ENCODE data around the gene SYNJ2. TPM values are rescaled to one million over a fixed set of nuclear protein-coding genes. Genes with fewer than 3 reads are reported as not detected.
"Not testable (repeated sequence)": the region's sequence is repeated elsewhere in the genome, so short reads cannot be mapped to it uniquely, and the experiment has no call there.

The SYNJ2 gene
- polyA plus RNA-seq: 13.7 TPM

DNA sequence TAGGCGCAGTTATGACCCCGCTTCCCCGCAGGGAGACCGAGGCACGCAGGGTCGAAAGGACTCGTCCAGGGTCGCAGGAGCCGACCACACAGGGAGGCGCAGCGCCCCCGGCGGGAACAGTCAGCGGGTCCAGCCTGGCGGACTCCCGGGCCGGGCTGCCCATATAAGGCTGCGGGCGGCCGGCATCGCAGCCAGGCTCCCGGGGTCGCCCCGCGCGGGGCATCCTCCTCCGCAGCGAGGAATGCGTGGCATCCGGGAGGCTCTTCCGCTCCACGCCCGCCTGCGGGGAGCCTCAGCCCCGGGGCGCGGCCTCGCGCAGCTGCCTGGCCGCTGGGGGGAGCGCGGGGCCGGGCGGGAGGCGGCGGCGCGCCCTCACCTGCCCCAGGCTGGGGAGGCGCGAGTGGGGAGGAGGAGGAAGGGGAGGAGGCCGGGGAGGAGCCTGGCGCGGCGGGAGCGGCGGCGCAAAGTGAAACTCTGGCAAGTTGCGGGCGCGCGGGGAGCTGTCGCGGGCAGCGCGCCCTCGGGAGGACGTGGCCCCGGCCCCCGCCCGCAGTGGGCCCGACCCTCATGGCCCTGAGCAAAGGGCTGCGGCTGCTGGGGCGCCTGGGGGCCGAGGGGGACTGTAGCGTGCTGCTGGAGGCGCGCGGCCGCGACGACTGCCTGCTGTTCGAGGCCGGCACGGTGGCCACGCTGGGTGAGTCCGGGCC, at the start of gene SYNJ2:
TSS of gene SYNJ2 (plus strand) at position 469 of the 707 bp plus-strand sequence. CDS start at position 568, 99 bp downstream.
- Mint-ChIP-seq H3K36me3 (no peaks in the 10 kb centered on the region), H3K27ac (peak within 1 kb of the TSS; percentile 57 to 88 (median 86)), H3K4me1 (peaks cover 16 to 24% (median 22%) of the 10 kb centered on the region in 3 donors), H3K9me3 (no peaks in the 10 kb centered on the region), H3K27me3 (no peaks in the 10 kb centered on the region), H3K4me3 (peak within 1 kb of the TSS; percentile 89 to 98 (median 91))

GRCh38 chr6:157935786-157936185, 45.9 kb upstream of the SYNJ2 start:
- Mint-ChIP-seq H3K27me3 (no peaks in the 10 kb centered on the region), H3K9me3 (no peaks in the 10 kb centered on the region), H3K36me3 (peaks cover 10% of the 10 kb centered on the region), H3K4me3 (no peak overlapping the region), H3K4me1 (no peaks in the 10 kb centered on the region), H3K27ac (no peak overlapping the region)

- Mint-ChIP-seq H3K36me3 (peaks cover 9% of the 10 kb centered on the region), H3K9me3 (no peaks in the 10 kb centered on the region), H3K27ac (no peak overlapping the region), H3K4me3 (no peak overlapping the region), H3K4me1 (no peaks in the 10 kb centered on the region), H3K27me3 (no peaks in the 10 kb centered on the region)
These were observed 44.3 kb upstream of the SYNJ2 start for GRCh38 chr6:157937318-157937717.

DNA sequence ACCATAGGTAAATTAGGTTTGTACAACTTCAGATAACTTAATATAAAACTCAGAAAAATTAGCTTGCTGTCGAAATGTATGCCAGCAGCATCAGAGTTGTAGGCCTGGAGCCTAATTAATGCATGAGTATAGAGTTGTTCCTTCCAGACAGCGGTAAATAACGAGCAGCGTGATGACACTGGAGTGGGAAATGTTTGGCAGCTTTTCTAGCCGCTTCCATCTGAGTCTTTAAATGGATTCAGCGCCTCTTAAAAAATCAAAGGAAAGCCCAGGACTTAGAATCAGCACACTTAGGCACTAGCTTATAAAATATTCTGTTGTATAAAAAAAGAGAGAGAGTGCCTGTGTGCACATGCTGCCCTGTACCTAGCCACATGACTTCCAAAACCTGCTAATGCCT, 43.7 kb upstream of the SYNJ2 start:
- no peak overlapping the region for H3K4me3 Mint-ChIP-seq
- H3K27ac Mint-ChIP-seq: no peak overlapping the region
- H3K27me3 Mint-ChIP-seq: no peaks in the 10 kb centered on the region
- H3K9me3 Mint-ChIP-seq: no peaks in the 10 kb centered on the region
- H3K4me1 Mint-ChIP-seq: no peaks in the 10 kb centered on the region
- peaks cover 8% of the 10 kb centered on the region for H3K36me3 Mint-ChIP-seq

DNA sequence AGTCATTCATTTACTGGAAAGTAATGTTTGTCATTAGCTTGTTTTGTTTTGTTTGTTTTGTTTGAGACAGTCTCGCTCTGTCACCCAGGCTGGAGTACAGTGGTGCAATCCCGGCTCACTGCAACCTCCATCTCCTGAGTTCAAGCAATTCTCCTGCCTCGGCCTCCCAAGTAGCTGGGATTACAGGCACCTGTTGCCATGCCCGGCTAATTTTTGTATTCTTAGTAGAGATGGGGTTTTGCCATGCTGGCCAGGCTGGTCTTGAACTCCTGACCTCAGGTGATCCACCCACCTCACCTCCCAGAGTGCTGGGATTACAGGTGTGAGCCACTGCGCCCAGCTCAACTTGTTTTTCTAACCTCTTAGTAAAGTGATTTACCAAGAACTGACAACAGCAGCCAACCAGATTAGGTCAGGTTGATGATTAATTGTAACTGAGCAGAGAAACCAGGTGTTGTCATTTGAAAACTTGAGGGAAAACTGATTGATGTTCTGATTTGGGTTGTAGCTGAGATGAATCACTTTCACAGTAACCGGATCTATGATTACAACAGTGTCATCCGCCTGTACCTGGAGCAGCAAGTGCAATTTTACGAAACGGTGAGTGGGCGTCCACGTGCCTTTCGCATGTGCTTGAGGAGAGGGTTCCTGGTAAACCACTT, 41.2 kb upstream of the SYNJ2 start:
- H3K27ac Mint-ChIP-seq, H3K9me3 Mint-ChIP-seq, H3K4me1 Mint-ChIP-seq, H3K4me3 Mint-ChIP-seq, H3K27me3 Mint-ChIP-seq: not testable (repeated sequence)
- H3K36me3 Mint-ChIP-seq: peaks cover 19% of the 10 kb centered on the region

DNA sequence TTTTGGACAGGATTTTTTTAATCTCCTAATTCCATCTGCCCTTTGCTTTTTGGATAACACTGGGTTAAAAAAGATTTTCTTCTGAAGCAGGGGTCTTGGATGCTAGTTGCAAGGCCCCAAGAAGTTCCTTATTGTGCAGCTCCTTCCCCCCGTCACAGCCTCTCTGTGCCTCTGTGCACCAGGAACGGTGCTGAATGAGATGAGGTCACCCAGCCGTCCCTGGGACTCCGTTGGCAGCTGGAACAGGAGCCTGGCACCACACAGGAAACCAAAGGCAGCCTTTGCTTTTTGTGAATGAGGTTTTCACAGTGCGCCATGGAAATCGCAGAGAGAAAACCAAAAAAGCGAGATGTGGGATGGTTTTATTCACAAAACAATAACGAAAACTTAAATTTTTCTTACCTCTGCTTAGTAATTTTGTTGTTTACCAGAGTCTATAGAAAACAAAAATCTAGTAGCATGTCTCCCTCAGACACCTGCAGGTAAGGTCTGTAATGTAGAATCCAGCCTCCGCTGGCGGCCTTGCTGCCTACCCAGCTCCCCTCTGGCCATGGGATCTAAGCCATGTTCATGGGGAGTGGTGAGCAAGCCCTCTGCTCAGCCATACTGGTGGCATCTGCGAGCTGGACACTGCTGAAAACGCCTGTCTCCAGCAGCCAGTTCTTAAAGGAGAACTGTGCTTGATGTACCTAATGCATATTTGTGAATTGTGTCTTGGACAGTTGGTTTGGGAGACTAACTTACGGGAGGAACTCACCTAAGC, 40.4 kb upstream of the SYNJ2 start:
- Mint-ChIP-seq H3K27me3 (no peaks in the 10 kb centered on the region), H3K9me3 (no peaks in the 10 kb centered on the region), H3K4me1 (peaks cover 0 to 2% (median 0%) of the 10 kb centered on the region in 3 donors), H3K27ac (no peak overlapping the region), H3K36me3 (peaks cover 19% of the 10 kb centered on the region), H3K4me3 (no peak overlapping the region)

DNA sequence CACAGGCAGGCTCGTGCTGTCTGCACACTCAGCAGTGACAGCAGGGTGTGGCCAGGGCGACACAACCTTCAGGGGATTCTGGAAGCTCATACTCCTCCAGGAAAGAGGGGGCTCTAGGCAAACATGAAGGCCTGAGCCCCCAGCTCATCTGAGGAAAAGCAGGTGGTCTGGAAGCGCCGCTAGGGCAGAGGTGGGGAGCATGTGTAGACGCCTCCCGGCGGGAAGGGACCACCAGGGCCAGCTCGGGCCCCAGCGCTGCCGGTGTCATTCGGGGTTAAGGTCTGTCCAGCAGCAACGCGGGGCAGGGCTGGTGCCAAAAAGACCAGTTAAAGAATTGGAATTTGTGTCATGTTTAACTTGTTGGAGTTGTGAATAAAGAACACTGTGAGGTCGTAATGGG, 39.3 kb upstream of the SYNJ2 start:
- Mint-ChIP-seq H3K27ac (no peak overlapping the region), H3K4me1 (peaks cover 0 to 2% (median 0%) of the 10 kb centered on the region in 3 donors), H3K9me3 (no peaks in the 10 kb centered on the region), H3K4me3 (no peak overlapping the region), H3K27me3 (no peaks in the 10 kb centered on the region), H3K36me3 (peaks cover 20% of the 10 kb centered on the region)

DNA sequence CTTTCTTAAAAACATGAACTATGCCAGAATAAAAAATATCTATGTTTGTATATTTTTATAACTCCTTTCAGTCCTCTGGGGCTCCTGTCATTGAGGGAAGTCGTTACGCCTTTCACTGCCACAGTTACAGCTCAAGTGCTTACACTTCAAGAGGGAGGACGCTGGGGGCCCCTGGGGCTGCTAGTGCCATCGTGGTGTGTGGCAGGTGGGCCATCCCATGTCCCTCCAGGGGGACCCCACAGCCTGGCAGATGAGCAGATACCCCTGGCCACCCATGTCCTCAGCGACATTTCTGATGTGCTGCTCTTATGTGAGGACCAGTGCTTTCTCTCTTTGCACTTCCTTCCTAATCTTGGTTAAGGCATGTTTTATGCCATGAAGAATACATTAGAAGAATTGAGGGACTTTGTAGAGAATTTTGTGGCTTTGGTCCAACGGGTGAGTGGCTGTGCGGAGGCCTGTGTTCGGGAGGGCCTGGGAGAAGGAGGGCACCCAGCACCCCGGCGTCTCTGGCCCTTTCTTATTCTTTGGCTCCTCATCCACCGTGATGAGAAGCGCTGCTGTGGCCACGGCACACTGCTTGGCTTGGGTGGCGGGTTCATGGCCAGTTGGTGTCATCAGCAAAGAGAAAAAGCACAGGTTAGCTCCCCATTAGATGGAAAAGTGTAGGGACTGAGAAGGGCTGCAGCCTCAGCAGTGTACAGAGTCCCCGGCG, 38.3 kb upstream of the SYNJ2 start:
- Mint-ChIP-seq H3K27ac (no peak overlapping the region), H3K36me3 (peaks cover 23% of the 10 kb centered on the region)

DNA sequence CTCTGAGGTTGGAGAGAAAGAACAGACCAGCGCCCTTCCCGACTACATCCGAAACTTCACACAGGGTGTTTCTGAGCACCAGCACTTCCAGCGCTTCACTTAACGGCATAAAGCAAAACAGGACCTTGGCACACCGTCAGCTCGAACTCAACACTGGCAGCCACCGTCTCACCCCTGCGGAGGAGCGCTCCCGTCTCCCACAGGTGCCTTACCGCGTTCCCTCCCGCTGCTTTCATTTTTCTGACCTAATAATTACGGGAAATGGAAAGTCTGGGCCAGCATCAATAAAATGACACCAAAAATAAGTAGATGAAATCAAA, 37.7 kb upstream of the SYNJ2 start:
- Mint-ChIP-seq H3K36me3 (peaks cover 22% of the 10 kb centered on the region), H3K4me3 (no peak overlapping the region), H3K27me3 (no peaks in the 10 kb centered on the region), H3K9me3 (peaks cover 0 to 4% (median 0%) of the 10 kb centered on the region in 3 donors), H3K4me1 (peaks cover 0 to 2% (median 0%) of the 10 kb centered on the region in 3 donors), H3K27ac (no peak overlapping the region)

More for the DNA sequence above, 38.3 kb upstream of the SYNJ2 start:
- H3K9me3 Mint-ChIP-seq: no peaks in the 10 kb centered on the region
- H3K4me3 Mint-ChIP-seq: no peak overlapping the region
- no peaks in the 10 kb centered on the region for H3K27me3 Mint-ChIP-seq
- peaks cover 0 to 2% (median 0%) of the 10 kb centered on the region in 3 donors for H3K4me1 Mint-ChIP-seq

DNA sequence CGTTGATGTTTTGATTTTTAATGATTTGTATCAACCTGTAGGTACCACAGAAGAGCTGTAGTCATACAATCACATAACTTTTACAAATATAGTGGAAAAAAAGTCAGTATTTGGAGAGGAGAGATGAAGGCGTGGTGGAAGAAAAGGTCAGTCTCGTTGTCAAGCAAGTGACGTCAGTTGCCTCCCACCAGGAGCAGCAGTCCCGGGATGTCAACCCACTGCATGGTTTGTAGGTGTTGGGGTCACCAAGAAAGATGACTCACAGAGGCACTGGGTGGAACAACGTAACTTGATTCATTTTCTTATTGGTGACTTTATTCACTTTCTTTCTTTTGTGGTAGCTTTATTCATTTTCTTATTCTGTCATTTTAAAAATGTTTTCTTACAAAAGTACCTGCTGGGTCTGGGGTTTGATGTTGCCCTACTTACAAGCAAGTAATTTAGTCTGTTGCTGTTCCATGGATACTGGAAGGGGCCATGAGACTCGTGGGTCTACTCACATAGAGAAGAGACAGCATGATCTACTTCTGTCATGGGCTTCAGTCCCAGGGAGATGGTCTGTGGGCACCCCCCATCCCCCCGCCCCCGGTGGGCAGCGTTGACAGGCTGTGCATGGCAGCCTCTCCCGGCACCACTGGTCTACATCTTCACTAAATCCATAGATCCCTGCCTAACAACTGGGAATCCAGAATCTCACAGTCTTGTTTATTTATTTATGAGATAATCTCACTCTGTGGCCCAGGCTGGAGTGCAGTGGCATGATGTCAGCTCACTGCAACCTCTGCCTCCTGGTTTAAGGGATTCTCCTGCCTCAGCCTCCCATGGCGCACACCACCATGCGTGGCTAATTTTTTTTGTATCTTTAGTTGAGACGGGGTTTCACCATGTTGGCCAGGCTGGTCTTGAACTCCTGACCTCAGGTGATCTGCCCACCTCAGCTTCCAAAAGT, 36.4 kb upstream of the SYNJ2 start:
- peaks cover 2 to 16% (median 5%) of the 10 kb centered on the region in 3 donors for H3K9me3 Mint-ChIP-seq
- H3K4me1 Mint-ChIP-seq: peaks cover 0 to 2% (median 0%) of the 10 kb centered on the region in 3 donors
- no peak overlapping the region for H3K27ac Mint-ChIP-seq
- H3K27me3 Mint-ChIP-seq: peaks cover 3% of the 10 kb centered on the region
- no peak overlapping the region for H3K4me3 Mint-ChIP-seq
- peaks cover 16% of the 10 kb centered on the region for H3K36me3 Mint-ChIP-seq

DNA sequence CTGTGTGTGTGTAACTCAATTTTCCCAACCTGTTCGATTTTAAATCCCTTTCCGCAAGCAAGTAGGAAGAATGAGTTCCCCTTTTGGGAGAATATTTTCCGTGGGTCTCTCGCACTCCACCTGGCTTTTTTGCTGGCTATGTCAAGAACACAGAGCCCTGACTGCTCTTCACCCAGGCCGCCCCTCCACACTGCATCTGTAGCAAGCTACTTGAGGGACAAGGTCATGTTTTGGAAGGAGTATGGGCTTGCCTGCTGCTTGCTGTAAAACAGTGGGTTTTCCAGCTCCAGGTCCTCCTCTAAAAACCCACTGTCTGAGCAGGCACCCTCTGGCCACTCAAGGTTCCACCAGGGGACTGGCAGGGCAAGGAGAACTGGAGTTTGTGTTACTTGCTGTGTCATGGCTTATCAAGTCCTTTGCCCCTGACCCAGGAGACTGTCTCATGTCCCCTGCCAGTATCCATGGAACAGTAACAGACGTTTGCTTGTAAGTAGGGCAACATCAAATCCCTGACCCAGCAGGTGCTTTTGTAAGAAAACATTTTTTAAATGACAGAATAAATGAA, 35.5 kb upstream of the SYNJ2 start:
- Mint-ChIP-seq H3K27me3 (peaks cover 3% of the 10 kb centered on the region), H3K4me3 (no peak overlapping the region), H3K9me3 (peaks cover 2 to 20% (median 5%) of the 10 kb centered on the region in 3 donors), H3K27ac (no peak overlapping the region), H3K4me1 (peaks cover 0 to 2% (median 0%) of the 10 kb centered on the region in 3 donors), H3K36me3 (peaks cover 18% of the 10 kb centered on the region)

- Mint-ChIP-seq H3K4me3 (no peak overlapping the region), H3K36me3 (peaks cover 17% of the 10 kb centered on the region), H3K9me3 (peaks cover 2 to 20% (median 5%) of the 10 kb centered on the region in 3 donors), H3K4me1 (peaks cover 0 to 2% (median 0%) of the 10 kb centered on the region in 3 donors), H3K27ac (peak overlapping the region in 2 of 3 donors; percentile 10 to 69), H3K27me3 (peaks cover 3% of the 10 kb centered on the region)
These were observed 34.7 kb upstream of the SYNJ2 start for GRCh38 chr6:157946865-157947532.

DNA sequence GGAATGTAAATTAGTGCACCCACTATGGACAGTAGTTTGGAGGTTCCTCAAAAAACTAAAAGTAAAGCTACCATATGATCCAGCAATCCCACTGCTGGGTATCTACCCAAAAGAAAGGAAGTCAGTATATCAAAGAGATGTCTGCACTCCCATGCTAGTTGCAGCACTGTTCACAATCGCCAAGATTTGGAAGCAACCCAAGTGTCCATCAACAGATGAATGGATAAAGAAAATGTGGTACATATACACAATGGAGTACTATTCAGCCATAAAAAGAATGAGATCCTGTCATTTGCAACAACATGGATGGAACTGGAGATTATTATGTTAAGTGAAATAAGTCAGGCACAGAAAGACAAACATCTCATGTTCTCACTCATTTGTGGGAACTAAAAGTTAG, 30.8 kb upstream of the SYNJ2 start:
- H3K4me1 Mint-ChIP-seq, H3K36me3 Mint-ChIP-seq, H3K27ac Mint-ChIP-seq, H3K4me3 Mint-ChIP-seq: not testable (repeated sequence)
- peaks cover 10% of the 10 kb centered on the region for H3K27me3 Mint-ChIP-seq
- peaks cover 2 to 20% (median 5%) of the 10 kb centered on the region in 3 donors for H3K9me3 Mint-ChIP-seq

All from IgD-negative memory B cell (primary cell).